Keratinocyte (primary cell): ENCODE measurements around the gene SEMA4A. TPM values are rescaled to one million over a fixed set of nuclear protein-coding genes. Genes with fewer than 3 reads are reported as not detected.
"Not testable (repeated sequence)": the region's sequence is repeated elsewhere in the genome, so short reads cannot be mapped to it uniquely, and the experiment has no call there.

Experiments
- DNase-seq: peaks from one replicate; pipeline ENCODE4 v3.0.0-alpha.2; 2011; ENCODE audit warnings: low read depth, missing footprints, low spot score
- FAIRE-seq: peaks from 2 replicates; lab custom pipeline; 2011; peaks lifted over from hg19 to GRCh38; lab: Jason Lieb, UNC
- H2AFZ ChIP-seq: 2 replicates; pipeline ENCODE4 v1.6.0; 2012; ENCODE audit warnings: low read length, control low read depth, inconsistent platforms; ENCODE audit not compliant: control insufficient read depth
- H3K27ac ChIP-seq: 2 replicates; pipeline ENCODE4 v1.5.1; 2011; ENCODE audit warnings: low read length; ENCODE audit not compliant: control insufficient read depth, insufficient read depth
- H3K27me3 ChIP-seq: 3 replicates; pipeline ENCODE4 v1.6.0; 2011; ENCODE audit warnings: low read length; ENCODE audit not compliant: control insufficient read depth, insufficient read depth; ENCODE audit errors: extremely low read depth
- H3K36me3 ChIP-seq, 2 experiments: 2 replicates in 1 of 2; 3 replicates in 1 of 2; pipeline ENCODE4 v1.5.1; 2011; ENCODE audit warnings: low read length in 2 of 2, mild to moderate bottlenecking in 1 of 2; ENCODE audit not compliant: control insufficient read depth in 2 of 2, insufficient read depth in 2 of 2; ENCODE audit errors: extremely low read depth in 1 of 2
- H3K4me1 ChIP-seq: 3 replicates; pipeline ENCODE4 v1.5.1; 2011; ENCODE audit warnings: low read length; ENCODE audit not compliant: control insufficient read depth, insufficient read depth; ENCODE audit errors: extremely low read depth
- H3K4me2 ChIP-seq: 3 replicates; pipeline ENCODE4 v1.6.0; 2011; ENCODE audit warnings: low read depth, low read length; ENCODE audit not compliant: control insufficient read depth, insufficient read depth; ENCODE audit errors: extremely low read depth
- H3K4me3 ChIP-seq, 3 experiments: fragments of 200-600 bp in 1 of 3; sonication (generic) in 1 of 3; 2 replicates in 2 of 3; 3 replicates in 1 of 3; pipeline ENCODE4 v1.5.1; 2011 to 2016; ENCODE audit warnings: low read length in 3 of 3, mild to moderate bottlenecking in 3 of 3, control low read depth in 2 of 3, inconsistent platforms in 1 of 3, low read depth in 1 of 3, mixed read lengths in 1 of 3, mixed run types in 1 of 3, moderate library complexity in 1 of 3; ENCODE audit not compliant: control insufficient read depth in 2 of 3, insufficient read depth in 2 of 3; ENCODE audit errors: extremely low read depth in 1 of 3
- H3K79me2 ChIP-seq: 2 replicates; pipeline ENCODE4 v1.6.0; 2012; ENCODE audit warnings: low read length; ENCODE audit not compliant: control insufficient read depth, insufficient read depth
- H3K9ac ChIP-seq: 3 replicates; pipeline ENCODE4 v1.6.0; 2011; ENCODE audit warnings: low read length; ENCODE audit not compliant: control insufficient read depth, insufficient read depth; ENCODE audit errors: extremely low read depth
- H3K9me1 ChIP-seq: 3 replicates; pipeline ENCODE4 v1.6.0; 2011; ENCODE audit warnings: low read length; ENCODE audit not compliant: control insufficient read depth, insufficient read depth; ENCODE audit errors: extremely low read depth
- H3K9me3 ChIP-seq: 2 replicates; pipeline ENCODE4 v1.5.1; 2012; ENCODE audit warnings: low read depth, low read length; ENCODE audit not compliant: control insufficient read depth
- H4K20me1 ChIP-seq: 3 replicates; pipeline ENCODE4 v1.6.0; 2011; ENCODE audit warnings: low read length; ENCODE audit not compliant: control insufficient read depth, insufficient read depth; ENCODE audit errors: extremely low read depth
- EZH2 ChIP-seq: IDR thresholded peaks from one replicate; pipeline ENCODE4 v1.6.1; 2012; ENCODE audit warnings: inconsistent platforms, mild to moderate bottlenecking, low read length, moderate library complexity
- dilution Hi-C: fragments of 300-500 bp; cut with MboI; formaldehyde crosslinking; loops from one replicate; pipeline ENCODE4 v1.7.0; 2020; ENCODE audit warnings: low sequenced_read_pairs; ENCODE audit not compliant: extremely low pct_ligation_motif_present
- polyA plus RNA-seq, 5 experiments: library from polyadenylated mRNA; depleted of rRNA in 3 of 5; stranded (reverse) in 3 of 5; stranded (forward) in 1 of 5; unstranded in 1 of 5; fragments of >200 nt; gene quantifications; 1 replicate in 1 of 5; 2 replicates in 3 of 5; 3 replicates in 1 of 5; pipeline versions ENCODE4 v1.2.1 to v1.2.3, GENCODE V29; 2011 to 2012; ENCODE audit warnings: missing spikeins in 2 of 5, low read depth in 1 of 5, low replicate concordance in 1 of 5
- TF ChIP-seq, protein P1 (sequence below), 3 experiments: IDR thresholded peaks in 1 of 3; conservative IDR thresholded peaks in 1 of 3; optimal IDR thresholded peaks in 1 of 3; 2 replicates in 2 of 3; 3 replicates in 1 of 3; pipeline versions ENCODE3 to v1.5.1; 2011; ENCODE audit warnings: low read length in 3 of 3, mild to moderate bottlenecking in 3 of 3, moderate library complexity in 2 of 3, control low read depth in 1 of 3, inconsistent platforms in 1 of 3; ENCODE audit not compliant: insufficient read depth in 2 of 3; ENCODE audit errors: extremely low read depth in 1 of 3

Gene SEMA4A
- polyA plus RNA-seq, 1 donor (not counting 4 experiments of a cell fraction or from before 2014, with no cell fraction given) = 7.9 TPM

DNA sequence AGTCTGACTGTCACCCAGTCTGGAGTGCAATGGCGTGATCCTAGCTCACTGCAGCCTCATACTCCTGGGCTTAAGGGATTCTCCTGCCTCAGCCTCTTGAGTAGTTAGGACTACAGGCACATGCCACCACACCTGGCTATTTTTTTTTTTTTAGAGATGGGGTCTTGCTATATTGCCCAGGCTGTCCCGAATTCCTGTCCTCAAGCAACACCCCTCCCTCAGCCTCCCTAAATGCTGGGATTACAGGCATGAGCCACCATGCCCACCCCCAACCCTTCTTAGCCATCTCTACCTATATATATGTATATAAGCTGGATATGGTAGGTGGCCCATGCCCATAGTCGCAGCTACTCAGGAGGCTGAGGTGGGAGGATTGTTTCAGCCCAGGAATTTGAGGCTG, 27.1 kb downstream of the SEMA4A start:
- FAIRE-seq (no peak), DNase-seq (no peak)
- Histone ChIP-seq H4K20me1 (no peaks in the 10 kb centered on the region), H3K9ac (no peak overlapping the region), H3K9me3 (no peaks in the 10 kb centered on the region), H2AFZ (no peak overlapping the region), H3K4me1 (no peaks in the 10 kb centered on the region), H3K9me1 (no peaks in the 10 kb centered on the region), H3K36me3 (peaks cover 2 to 4% of the 10 kb centered on the region in 2 experiments), H3K27ac (no peak overlapping the region), H3K27me3 (no peaks in the 10 kb centered on the region), H3K79me2 (no peaks in the 10 kb centered on the region), H3K4me3 (no peak overlapping the region), H3K4me2 (no peak overlapping the region)
- TF ChIP-seq, protein P1, sequence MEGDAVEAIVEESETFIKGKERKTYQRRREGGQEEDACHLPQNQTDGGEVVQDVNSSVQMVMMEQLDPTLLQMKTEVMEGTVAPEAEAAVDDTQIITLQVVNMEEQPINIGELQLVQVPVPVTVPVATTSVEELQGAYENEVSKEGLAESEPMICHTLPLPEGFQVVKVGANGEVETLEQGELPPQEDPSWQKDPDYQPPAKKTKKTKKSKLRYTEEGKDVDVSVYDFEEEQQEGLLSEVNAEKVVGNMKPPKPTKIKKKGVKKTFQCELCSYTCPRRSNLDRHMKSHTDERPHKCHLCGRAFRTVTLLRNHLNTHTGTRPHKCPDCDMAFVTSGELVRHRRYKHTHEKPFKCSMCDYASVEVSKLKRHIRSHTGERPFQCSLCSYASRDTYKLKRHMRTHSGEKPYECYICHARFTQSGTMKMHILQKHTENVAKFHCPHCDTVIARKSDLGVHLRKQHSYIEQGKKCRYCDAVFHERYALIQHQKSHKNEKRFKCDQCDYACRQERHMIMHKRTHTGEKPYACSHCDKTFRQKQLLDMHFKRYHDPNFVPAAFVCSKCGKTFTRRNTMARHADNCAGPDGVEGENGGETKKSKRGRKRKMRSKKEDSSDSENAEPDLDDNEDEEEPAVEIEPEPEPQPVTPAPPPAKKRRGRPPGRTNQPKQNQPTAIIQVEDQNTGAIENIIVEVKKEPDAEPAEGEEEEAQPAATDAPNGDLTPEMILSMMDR (optimal IDR thresholded peaks at IDR 0.05 in 1 of 3, IDR thresholded peaks at IDR 0.05 in 1 of 3, conservative IDR thresholded peaks at IDR 0.05 in 1 of 3; ENCODE audit: extremely low read depth in 1 of 3, insufficient read depth in 2 of 3, low read length in 3 of 3) = no peak
- no peak for TF ChIP-seq EZH2
- dilution Hi-C loops = no loop called here

DNA sequence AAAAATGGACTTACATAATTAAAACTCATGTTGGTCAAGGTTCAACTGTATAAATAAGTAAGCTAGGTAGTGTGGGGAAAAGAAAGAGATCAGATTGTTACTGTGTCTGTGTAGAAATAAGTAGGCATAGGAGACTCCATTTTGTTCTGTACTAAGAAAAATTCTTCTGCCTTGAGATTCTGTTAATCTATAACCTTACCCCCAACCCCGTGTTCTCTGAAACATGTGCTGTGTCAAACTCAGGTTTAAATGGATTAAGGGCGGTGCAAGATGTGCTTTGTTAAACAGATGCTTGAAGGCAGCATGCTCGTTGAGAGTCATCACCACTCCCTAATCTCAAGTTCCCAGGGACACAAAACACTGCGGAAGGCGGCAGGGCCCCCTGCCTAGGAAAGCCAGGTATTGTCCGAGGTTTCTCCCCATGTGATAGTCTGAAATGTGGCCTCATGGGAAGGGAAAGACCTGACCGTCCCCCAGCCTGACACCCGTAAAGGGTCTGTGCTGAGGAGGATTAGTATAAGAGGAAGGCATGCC, 28.1 kb downstream of the SEMA4A start:
- dilution Hi-C loops, H2AFZ ChIP-seq, H3K9me1 ChIP-seq, H4K20me1 ChIP-seq, H3K79me2 ChIP-seq, H3K4me2 ChIP-seq, H3K9me3 ChIP-seq, FAIRE-seq, H3K27me3 ChIP-seq, H3K4me1 ChIP-seq, H3K4me3 ChIP-seq, H3K36me3 ChIP-seq, H3K9ac ChIP-seq, H3K27ac ChIP-seq, DNase-seq: not testable (repeated sequence)

DNA sequence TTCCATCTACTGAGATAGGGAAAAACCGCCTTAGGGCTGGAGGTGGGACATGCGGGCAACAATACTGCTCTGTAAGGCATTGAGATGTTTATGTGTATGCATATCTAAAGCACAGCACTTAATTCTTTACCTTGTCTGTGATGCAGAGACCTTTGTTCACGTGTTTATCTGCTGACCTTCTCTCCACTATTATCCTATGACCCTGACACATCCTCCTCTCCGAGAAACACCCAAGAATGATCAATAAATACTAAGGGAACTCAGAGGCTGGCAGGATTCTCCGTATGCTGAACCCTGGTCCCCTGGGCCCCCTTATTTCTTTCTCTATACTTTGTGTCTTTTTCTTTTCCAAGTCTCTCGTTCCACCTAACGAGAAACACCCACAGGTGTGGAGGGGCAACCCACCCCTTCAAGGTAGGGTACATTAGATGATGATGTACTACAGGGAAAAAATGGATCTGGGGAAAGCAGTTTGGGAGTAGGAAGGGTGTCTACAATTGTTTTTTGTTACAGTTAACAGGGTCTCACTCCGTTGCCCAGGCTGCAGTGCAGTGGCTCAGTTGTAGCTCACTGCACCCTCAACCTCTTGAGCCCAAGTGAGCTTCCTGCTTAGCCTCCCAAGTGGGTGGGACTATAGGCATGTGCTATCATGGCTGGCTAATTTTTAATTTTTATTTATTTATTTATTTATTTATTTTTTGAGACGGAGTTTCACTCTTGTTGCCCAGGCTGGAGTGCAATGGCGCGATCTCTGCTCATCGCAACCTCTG, 28.8 kb downstream of the SEMA4A start:
- H4K20me1 ChIP-seq, dilution Hi-C loops, H3K4me3 ChIP-seq, DNase-seq, H3K9me3 ChIP-seq, H3K4me2 ChIP-seq, H3K79me2 ChIP-seq, H3K9me1 ChIP-seq, FAIRE-seq, H3K4me1 ChIP-seq, H3K36me3 ChIP-seq, H2AFZ ChIP-seq, H3K27ac ChIP-seq, H3K27me3 ChIP-seq, H3K9ac ChIP-seq: not testable (repeated sequence)

DNA sequence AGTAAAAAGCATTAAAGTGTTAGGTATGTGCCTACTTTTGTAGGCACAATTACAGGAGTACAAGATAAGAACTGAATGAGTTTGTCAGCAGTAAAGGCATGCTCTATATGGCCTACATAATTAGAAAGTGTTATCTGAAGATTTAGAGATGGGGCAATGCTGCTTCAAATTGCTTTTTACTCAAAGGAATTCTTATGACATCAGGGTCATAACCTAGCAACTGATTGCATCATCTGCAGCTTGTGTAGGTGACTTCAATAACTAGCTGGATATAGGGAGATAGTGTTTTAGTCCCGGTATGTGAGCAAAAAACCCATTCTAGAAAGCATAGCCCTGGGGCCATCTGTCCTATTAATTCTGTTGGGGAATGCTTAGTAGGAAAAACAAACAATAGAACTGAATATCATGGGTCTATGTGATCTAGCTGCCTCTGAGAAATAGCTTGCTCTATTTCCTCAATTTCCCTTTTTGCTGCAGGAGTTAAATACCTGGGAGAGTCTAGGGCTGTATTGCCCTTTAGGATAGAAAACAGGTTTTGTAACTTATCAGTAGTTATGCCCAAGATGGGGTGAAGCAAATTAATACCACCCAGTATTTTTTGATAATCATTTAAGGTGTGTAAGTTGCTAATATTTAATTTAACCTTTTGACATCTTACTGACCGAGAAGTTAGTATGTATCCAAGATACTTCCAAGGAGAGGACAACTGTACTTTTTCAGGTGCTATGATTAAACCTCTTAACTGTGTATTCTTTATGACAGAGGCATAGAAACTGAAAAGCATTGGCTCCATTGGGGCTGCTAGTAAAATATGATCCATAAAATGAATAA, 33.2 kb downstream of the SEMA4A start:
- H3K9me3 ChIP-seq, H3K9ac ChIP-seq, dilution Hi-C loops, DNase-seq, H3K27me3 ChIP-seq, H3K9me1 ChIP-seq, H2AFZ ChIP-seq, H4K20me1 ChIP-seq, H3K27ac ChIP-seq, H3K4me2 ChIP-seq, FAIRE-seq, H3K4me3 ChIP-seq, H3K36me3 ChIP-seq, H3K4me1 ChIP-seq, H3K79me2 ChIP-seq: not testable (repeated sequence)
